HEK293T (cell line): ENCODE results near the gene CADM1.

Experiments
- ARNT ChIP-seq: fragments of 450-650 bp; IDR thresholded peaks from 2 replicates; pipeline ENCODE4 v1.6.1; 2017; ENCODE audit warnings: mild to moderate bottlenecking
- BHLHE40 ChIP-seq: fragments of 450-650 bp; IDR thresholded peaks from 2 replicates; pipeline ENCODE4 v1.6.1; 2016; ENCODE audit warnings: mild to moderate bottlenecking, moderate library complexity, borderline replicate concordance
- CTBP1 ChIP-seq: fragments of 450-650 bp; IDR thresholded peaks from 2 replicates; pipeline ENCODE4 v1.6.1; 2016; ENCODE audit warnings: borderline replicate concordance
- ELF4 ChIP-seq: fragments of 450-650 bp; IDR thresholded peaks from 2 replicates; pipeline ENCODE4 v1.6.1; 2017; ENCODE audit warnings: antibody characterized with exemption
- FOXK2 ChIP-seq: fragments of 450-650 bp; IDR thresholded peaks from 2 replicates; pipeline ENCODE4 v1.6.1; 2016; ENCODE audit warnings: mild to moderate bottlenecking
- FOXM1 ChIP-seq: fragments of 450-650 bp; IDR thresholded peaks from 2 replicates; pipeline ENCODE4 v1.6.1; 2017; ENCODE audit warnings: mild to moderate bottlenecking, borderline replicate concordance
- HDGF ChIP-seq: fragments of 450-650 bp; IDR thresholded peaks from 2 replicates; pipeline ENCODE4 v1.6.1; 2017; ENCODE audit warnings: antibody characterized with exemption, borderline replicate concordance
- NFRKB ChIP-seq: fragments of 450-650 bp; IDR thresholded peaks from 2 replicates; pipeline ENCODE4 v1.6.1; 2016; ENCODE audit warnings: mild to moderate bottlenecking, moderate library complexity
- PKNOX1 ChIP-seq: fragments of 450-650 bp; IDR thresholded peaks from 2 replicates; pipeline ENCODE4 v1.6.1; 2016
- SP1 ChIP-seq: fragments of 450-650 bp; IDR thresholded peaks from 2 replicates; pipeline ENCODE4 v1.6.1; 2017
- SUZ12 ChIP-seq: fragments of 450-650 bp; IDR thresholded peaks from 2 replicates; pipeline ENCODE4 v1.6.1; 2016; ENCODE audit warnings: mild to moderate bottlenecking
- ZNF384 ChIP-seq: fragments of 450-650 bp; IDR thresholded peaks from 2 replicates; pipeline ENCODE4 v1.6.1; 2016

GRCh38 chr11:115122274-115122673, 381.9 kb downstream of the CADM1 start:
- TF ChIP-seq HDGF (no peak), PKNOX1 (no peak), FOXK2 (no peak), FOXM1 (no peak), SUZ12 (no peak), ZNF384 (no peak), SP1 (no peak), NFRKB (no peak), BHLHE40 (no peak), ELF4 (no peak), ARNT (no peak), CTBP1 (no peak)
